A549 (cell line): ENCODE data around the gene PLD4. TPM values are rescaled to one million over a fixed set of nuclear protein-coding genes. Genes with fewer than 3 reads are reported as not detected.

Source experiments
- ATAC-seq, 2 experiments: fragments of 200-7000 bp in 1 of 2; fragments of >200 bp in 1 of 2; cut with Nextera tagmentation in 1 of 2; cut with Tn5 transposase in 1 of 2; 3 replicates each; pipeline versions ENCODE4 v1.8.0 to v1.9.1; 2018 to 2020; ENCODE audit warnings: mild to moderate bottlenecking in 1 of 2, moderate library complexity in 1 of 2
- CTCF ChIA-PET: fragments of 300-600 bp; sonication (Branson Sonifier 250); formaldehyde crosslinking; extraction: SDS; loops from one replicate; lab custom pipeline; 2021; ENCODE audit warnings: antibody characterized with exemption, inconsistent platforms; lab: Yijun Ruan, JAX
- POLR2A ChIA-PET: fragments of 350-600 bp; formaldehyde crosslinking; extraction: SDS; loops from one replicate; lab custom pipeline; 2021; ENCODE audit warnings: antibody characterized with exemption, inconsistent platforms; lab: Yijun Ruan, JAX
- DNase-seq, 2 experiments: peaks; one replicate each; pipeline versions ENCODE4 v3.0.0 to v3.0.0-alpha.2; 2011 to 2016; ENCODE audit warnings: low read depth in 1 of 2, low spot score in 1 of 2
- FAIRE-seq: peaks from 2 replicates; lab custom pipeline; 2011; peaks lifted over from hg19 to GRCh38; lab: Jason Lieb, UNC
- H3K27ac ChIP-seq, 2 experiments: fragments of >200 bp; sonication (Bioruptor Twin); formaldehyde crosslinking; 3 replicates each; pipeline ENCODE4 v1.5.1; 2016 to 2017
- H3K4me1 ChIP-seq: fragments of >200 bp; sonication (Bioruptor Twin); formaldehyde crosslinking; 3 replicates; pipeline ENCODE4 v1.6.1; 2016
- H3K4me2 ChIP-seq: fragments of >200 bp; sonication (Bioruptor Twin); formaldehyde crosslinking; 3 replicates; pipeline ENCODE4 v1.6.1; 2016
- H3K4me3 ChIP-seq: fragments of >200 bp; sonication (Bioruptor Twin); formaldehyde crosslinking; 3 replicates; pipeline ENCODE4 v1.5.1; 2016
- H3K9me3 ChIP-seq: fragments of >200 bp; sonication (Bioruptor Twin); formaldehyde crosslinking; 3 replicates; pipeline ENCODE4 v1.6.1; 2016
- CBX2 ChIP-seq: fragments of 200-600 bp; sonication (generic); IDR thresholded peaks from 2 replicates; pipeline ENCODE4 v1.6.1; 2016; ENCODE audit warnings: low read depth, mild to moderate bottlenecking, borderline replicate concordance
- CHD4 ChIP-seq: fragments of 200-600 bp; sonication (generic); IDR thresholded peaks from 2 replicates; pipeline ENCODE4 v1.6.1; 2016; ENCODE audit warnings: antibody characterized with exemption, mild to moderate bottlenecking, borderline replicate concordance
- GATA3 ChIP-seq: IDR thresholded peaks from 2 replicates; pipeline ENCODE4 v1.6.1; 2012; ENCODE audit warnings: borderline replicate concordance
- HDAC2 ChIP-seq: fragments of 200-600 bp; sonication (generic); IDR thresholded peaks from 2 replicates; pipeline ENCODE4 v1.6.1; 2016
- JUN ChIP-seq, 2 experiments: fragments of >200 bp; sonication (Bioruptor Twin); formaldehyde crosslinking; IDR thresholded peaks; 2 replicates in 1 of 2; 3 replicates in 1 of 2; pipeline ENCODE4 v1.6.1; 2016 to 2017
- KDM5A ChIP-seq: fragments of 200-600 bp; sonication (generic); IDR thresholded peaks from 2 replicates; pipeline ENCODE4 v1.6.1; 2016; ENCODE audit warnings: antibody characterized with exemption, mild to moderate bottlenecking
- MAFK ChIP-seq: fragments of 450-650 bp; IDR thresholded peaks from 2 replicates; pipeline ENCODE4 v1.6.1; 2014; ENCODE audit not compliant: partially characterized antibody
- NR3C1 ChIP-seq: fragments of >200 bp; sonication (Bioruptor Twin); formaldehyde crosslinking; IDR thresholded peaks from 3 replicates; pipeline ENCODE4 v1.6.1; 2017
- SREBF2 ChIP-seq: fragments of 450-650 bp; IDR thresholded peaks from 2 replicates; pipeline ENCODE4 v1.6.1; 2014; ENCODE audit warnings: mild to moderate bottlenecking, moderate library complexity
- TP53 ChIP-seq: fragments of 250-450 bp; sonication (Bioruptor Pico); IDR thresholded peaks from 2 replicates; pipeline ENCODE4 v1.5.0; 2021; ENCODE audit warnings: mild to moderate bottlenecking, moderate library complexity
- ZFP36 ChIP-seq: fragments of 450-650 bp; IDR thresholded peaks from 2 replicates; pipeline ENCODE4 v1.6.1; 2014; ENCODE audit warnings: borderline replicate concordance; ENCODE audit not compliant: partially characterized antibody
- ZSCAN20 ChIP-seq: fragments of 250-450 bp; sonication (Bioruptor Pico); IDR thresholded peaks from 2 replicates; pipeline ENCODE4 v1.8.0; 2022; ENCODE audit warnings: mild to moderate bottlenecking, moderate library complexity
- WGBS: methylation state at CpG from one replicate; pipeline ENCODE4 v1.1.6; 2017; ENCODE audit errors: missing lambda C conversion rate; 5-methylcytosine and 5-hydroxymethylcytosine counted together
- polyA plus RNA-seq, 4 experiments: library from polyadenylated mRNA; depleted of rRNA in 3 of 4; stranded (reverse); fragments of >200 nt; fragmentation: RNase III in 1 of 4; extraction: RNeasy Plus Mini Kit Qiagen cat#74134 plus additional on column Dnase treatment in 1 of 4; gene quantifications; 2 replicates in 3 of 4; 3 replicates in 1 of 4; pipeline ENCODE4 v1.2.3, GENCODE V29; 2011 to 2017
- TF ChIP-seq, protein P1 (sequence below): fragments of >200 bp; sonication (Bioruptor Twin); formaldehyde crosslinking; IDR thresholded peaks from 3 replicates; pipeline ENCODE4 v1.5.1; 2016
- TF ChIP-seq, protein P2 (sequence below): fragments of 250-450 bp; sonication (Bioruptor Pico); IDR thresholded peaks from 2 replicates; pipeline ENCODE4 v1.5.0; 2020; ENCODE audit warnings: low read depth, mild to moderate bottlenecking, moderate library complexity
- TF ChIP-seq, protein P3 (sequence below): fragments of 250-450 bp; sonication (Bioruptor Pico); IDR thresholded peaks from 2 replicates; pipeline ENCODE4 v1.5.0; 2021; ENCODE audit warnings: mild to moderate bottlenecking, moderate library complexity, borderline replicate concordance
- TF ChIP-seq, protein P4 (sequence below): IDR thresholded peaks from 2 replicates; pipeline ENCODE4 v1.6.1; 2012
- TF ChIP-seq, protein P5 (sequence below): IDR thresholded peaks from 2 replicates; pipeline ENCODE4 v1.6.1; 2012

PLD4 gene
- polyA plus RNA-seq, 2 of the 4 experiments (the other 2 are of a cell fraction), result 0.01 TPM

DNA sequence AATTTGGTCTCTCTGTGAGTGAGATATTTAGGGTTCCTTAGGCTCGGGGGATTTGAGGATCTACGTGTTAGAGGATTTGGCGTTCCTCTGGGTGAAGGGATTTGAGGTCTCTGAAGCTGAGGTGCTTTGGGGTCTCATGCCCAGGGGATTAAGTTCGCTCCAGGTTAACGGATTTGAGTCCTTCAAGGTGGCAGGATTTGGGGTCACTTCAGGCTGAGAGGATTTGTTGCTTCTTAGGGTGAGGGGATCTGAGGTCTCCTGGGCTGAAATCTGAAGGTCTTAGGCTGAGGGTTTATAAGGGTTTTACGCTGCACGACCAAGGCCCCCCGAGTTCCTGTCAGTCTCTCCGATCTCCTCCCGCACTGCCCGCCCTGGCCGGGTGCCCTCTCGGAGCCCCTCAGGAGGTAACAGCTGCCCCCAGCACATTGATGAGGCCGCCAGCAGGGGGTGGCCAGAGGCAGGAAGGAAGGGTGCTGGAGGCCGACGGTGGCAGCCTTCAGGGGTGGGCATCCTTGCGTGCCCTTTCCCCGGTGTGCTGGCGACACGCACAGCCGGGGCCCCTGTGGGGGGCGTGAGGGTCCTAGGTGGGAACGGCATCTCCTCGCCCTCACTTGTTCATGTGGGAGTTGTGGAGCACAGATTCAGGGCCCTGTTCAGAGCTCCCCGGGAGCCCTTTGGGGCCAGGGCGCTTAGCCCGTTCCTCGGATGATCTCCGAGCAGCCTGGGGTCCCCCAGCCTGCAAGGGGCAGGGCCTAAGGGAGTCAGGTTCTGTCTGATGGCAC lies 45.3 kb upstream of the PLD4 start:
- no peak for FAIRE-seq
- H3K4me1 ChIP-seq, result peaks cover 9% of the 10 kb centered on the region; the same call in 1 of the 3 replicates
- no peak for DNase-seq
- no peaks in the 10 kb centered on the region for H3K9me3 ChIP-seq
- no peak for ATAC-seq
- 90% methylated on average over 23 of the region's 29 CpGs for WGBS
- CTCF ChIA-PET, result interaction anchor here (0.7 to 3.3 kb wide), 5 partner anchors 10 to 239 kb away, joined by 3 to 15 read pairs (median 3); no protein-coding TSS in a partner anchor
- POLR2A ChIA-PET, result no interaction called here
- H3K27ac ChIP-seq, result no peak overlapping the region
- no peak for TF ChIP-seq KDM5A
- no peak overlapping the region for H3K4me2 ChIP-seq
- H3K4me3 ChIP-seq, result no peak overlapping the region

DNA sequence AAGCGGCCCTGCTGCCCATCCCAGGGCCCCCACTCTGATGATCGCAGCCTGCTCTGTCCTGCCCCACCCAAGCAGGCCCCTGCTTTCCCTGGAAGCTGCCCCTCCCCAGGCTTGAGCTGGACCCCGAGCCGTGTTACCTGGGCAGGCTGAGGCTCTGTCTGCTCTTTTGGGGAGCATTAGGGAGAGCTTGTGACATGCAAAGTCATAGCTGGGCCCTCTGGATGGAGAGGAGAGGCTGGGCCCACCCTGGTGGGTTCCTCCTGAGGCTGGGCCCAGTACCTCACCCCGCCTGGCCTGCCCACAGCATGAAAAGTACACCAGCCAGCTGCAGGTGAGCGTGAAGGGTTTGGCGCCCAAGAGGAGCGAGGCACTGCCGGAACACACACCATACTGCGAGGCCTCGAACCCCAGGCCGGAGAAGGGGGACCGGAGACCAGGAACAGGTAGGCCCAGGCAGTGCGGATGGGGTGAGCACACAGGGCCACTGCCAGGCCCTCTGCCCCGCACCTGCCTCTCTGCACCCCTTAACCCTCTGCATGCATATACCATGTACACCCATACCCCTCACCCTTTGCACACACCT lies 44.6 kb upstream of the PLD4 start:
- Histone ChIP-seq H3K4me2 (no peak overlapping the region), H3K27ac (no peak overlapping the region), H3K9me3 (no peaks in the 10 kb centered on the region), H3K4me1 (peaks cover 9% of the 10 kb centered on the region; the same call in 1 of the 3 replicates), H3K4me3 (no peak overlapping the region)
- ChIA-PET POLR2A (no interaction called here), CTCF (interaction anchor here (0.7 to 3.3 kb wide), 4 partner anchors 10 to 203 kb away, joined by 3 to 15 read pairs (median 4); no protein-coding TSS in a partner anchor)
- WGBS, result 84% methylated on average over 11 of the region's 15 CpGs
- no peak for FAIRE-seq
- TF ChIP-seq NR3C1 (no peak), TP53 (CRISPR knock-in tag) (no peak), MAFK (no peak), ZFP36 (no peak), GATA3 (no peak), ZSCAN20 (CRISPR knock-in tag) (no peak), SREBF2 (no peak), CHD4 (no peak), CBX2 (no peak), HDAC2 (no peak), JUN (IDR thresholded peaks at IDR 0.05) (no peak)
- TF ChIP-seq, protein P1, sequence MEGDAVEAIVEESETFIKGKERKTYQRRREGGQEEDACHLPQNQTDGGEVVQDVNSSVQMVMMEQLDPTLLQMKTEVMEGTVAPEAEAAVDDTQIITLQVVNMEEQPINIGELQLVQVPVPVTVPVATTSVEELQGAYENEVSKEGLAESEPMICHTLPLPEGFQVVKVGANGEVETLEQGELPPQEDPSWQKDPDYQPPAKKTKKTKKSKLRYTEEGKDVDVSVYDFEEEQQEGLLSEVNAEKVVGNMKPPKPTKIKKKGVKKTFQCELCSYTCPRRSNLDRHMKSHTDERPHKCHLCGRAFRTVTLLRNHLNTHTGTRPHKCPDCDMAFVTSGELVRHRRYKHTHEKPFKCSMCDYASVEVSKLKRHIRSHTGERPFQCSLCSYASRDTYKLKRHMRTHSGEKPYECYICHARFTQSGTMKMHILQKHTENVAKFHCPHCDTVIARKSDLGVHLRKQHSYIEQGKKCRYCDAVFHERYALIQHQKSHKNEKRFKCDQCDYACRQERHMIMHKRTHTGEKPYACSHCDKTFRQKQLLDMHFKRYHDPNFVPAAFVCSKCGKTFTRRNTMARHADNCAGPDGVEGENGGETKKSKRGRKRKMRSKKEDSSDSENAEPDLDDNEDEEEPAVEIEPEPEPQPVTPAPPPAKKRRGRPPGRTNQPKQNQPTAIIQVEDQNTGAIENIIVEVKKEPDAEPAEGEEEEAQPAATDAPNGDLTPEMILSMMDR, result no peak
- TF ChIP-seq, protein P2, sequence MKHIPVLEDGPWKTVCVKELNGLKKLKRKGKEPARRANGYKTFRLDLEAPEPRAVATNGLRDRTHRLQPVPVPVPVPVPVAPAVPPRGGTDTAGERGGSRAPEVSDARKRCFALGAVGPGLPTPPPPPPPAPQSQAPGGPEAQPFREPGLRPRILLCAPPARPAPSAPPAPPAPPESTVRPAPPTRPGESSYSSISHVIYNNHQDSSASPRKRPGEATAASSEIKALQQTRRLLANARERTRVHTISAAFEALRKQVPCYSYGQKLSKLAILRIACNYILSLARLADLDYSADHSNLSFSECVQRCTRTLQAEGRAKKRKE (CRISPR knock-in tag), result no peak
- TF ChIP-seq, protein P3, sequence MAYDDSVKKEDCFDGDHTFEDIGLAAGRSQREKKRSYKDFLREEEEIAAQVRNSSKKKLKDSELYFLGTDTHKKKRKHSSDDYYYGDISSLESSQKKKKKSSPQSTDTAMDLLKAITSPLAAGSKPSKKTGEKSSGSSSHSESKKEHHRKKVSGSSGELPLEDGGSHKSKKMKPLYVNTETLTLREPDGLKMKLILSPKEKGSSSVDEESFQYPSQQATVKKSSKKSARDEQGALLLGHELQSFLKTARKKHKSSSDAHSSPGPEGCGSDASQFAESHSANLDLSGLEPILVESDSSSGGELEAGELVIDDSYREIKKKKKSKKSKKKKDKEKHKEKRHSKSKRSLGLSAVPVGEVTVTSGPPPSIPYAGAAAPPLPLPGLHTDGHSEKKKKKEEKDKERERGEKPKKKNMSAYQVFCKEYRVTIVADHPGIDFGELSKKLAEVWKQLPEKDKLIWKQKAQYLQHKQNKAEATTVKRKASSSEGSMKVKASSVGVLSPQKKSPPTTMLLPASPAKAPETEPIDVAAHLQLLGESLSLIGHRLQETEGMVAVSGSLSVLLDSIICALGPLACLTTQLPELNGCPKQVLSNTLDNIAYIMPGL, result no peak
- TF ChIP-seq, protein P4, sequence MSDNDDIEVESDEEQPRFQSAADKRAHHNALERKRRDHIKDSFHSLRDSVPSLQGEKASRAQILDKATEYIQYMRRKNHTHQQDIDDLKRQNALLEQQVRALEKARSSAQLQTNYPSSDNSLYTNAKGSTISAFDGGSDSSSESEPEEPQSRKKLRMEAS, result no peak
- TF ChIP-seq, protein P5, sequence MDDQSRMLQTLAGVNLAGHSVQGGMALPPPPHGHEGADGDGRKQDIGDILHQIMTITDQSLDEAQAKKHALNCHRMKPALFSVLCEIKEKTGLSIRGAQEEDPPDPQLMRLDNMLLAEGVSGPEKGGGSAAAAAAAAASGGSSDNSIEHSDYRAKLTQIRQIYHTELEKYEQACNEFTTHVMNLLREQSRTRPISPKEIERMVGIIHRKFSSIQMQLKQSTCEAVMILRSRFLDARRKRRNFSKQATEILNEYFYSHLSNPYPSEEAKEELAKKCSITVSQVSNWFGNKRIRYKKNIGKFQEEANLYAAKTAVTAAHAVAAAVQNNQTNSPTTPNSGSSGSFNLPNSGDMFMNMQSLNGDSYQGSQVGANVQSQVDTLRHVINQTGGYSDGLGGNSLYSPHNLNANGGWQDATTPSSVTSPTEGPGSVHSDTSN, result no peak
- no peak for DNase-seq
- no peak for ATAC-seq
